ENCODE data around the gene PRR20A.

Gene PRR20A

DNA sequence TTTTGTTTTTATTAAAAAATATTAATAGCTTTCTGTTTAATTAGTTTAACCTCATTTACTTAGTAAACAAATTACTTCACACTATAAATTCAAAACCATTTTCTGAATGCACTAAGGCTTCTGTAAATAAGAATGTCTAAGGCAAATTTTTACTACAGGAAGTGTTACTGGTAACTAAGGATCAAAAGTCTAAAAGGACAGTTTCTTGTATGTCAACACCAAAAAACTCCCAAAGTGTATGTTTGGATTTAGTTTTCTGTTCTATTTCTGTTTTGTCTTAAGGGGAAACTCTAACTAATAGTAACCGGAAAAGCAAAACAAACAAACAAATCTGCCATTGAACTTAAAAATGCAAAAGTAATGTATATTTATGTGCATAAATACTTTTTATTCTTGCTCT is 50.9 kb downstream of the PRR20A start:
- TF ChIP-seq, protein P1, sequence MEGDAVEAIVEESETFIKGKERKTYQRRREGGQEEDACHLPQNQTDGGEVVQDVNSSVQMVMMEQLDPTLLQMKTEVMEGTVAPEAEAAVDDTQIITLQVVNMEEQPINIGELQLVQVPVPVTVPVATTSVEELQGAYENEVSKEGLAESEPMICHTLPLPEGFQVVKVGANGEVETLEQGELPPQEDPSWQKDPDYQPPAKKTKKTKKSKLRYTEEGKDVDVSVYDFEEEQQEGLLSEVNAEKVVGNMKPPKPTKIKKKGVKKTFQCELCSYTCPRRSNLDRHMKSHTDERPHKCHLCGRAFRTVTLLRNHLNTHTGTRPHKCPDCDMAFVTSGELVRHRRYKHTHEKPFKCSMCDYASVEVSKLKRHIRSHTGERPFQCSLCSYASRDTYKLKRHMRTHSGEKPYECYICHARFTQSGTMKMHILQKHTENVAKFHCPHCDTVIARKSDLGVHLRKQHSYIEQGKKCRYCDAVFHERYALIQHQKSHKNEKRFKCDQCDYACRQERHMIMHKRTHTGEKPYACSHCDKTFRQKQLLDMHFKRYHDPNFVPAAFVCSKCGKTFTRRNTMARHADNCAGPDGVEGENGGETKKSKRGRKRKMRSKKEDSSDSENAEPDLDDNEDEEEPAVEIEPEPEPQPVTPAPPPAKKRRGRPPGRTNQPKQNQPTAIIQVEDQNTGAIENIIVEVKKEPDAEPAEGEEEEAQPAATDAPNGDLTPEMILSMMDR (IDR thresholded peaks at IDR 0.05; ENCODE audit: low read depth, low read length) = no peak
- H3K4me3 ChIP-seq (ENCODE audit: low read depth, low read length) = no peak overlapping the region

All from WI38 (cell line).